Erythroblast (primary cell): ENCODE results near the gene ADCK1.
"Not testable (repeated sequence)": the region's sequence is repeated elsewhere in the genome, so short reads cannot be mapped to it uniquely, and the experiment has no call there.

Experiments
- DNase-seq, 2 experiments: peaks; one replicate each; lab custom pipeline; 2025; lab: John Stamatoyannopoulos, UW
- GATA1 ChIP-seq: IDR thresholded peaks from 2 replicates; pipeline ENCODE4 v1.6.1; 2011; ENCODE audit warnings: low read depth, mild to moderate bottlenecking, control low read depth, low read length, moderate library complexity
- POLR2A ChIP-seq: IDR thresholded peaks from 2 replicates; pipeline ENCODE4 v1.6.1; 2011; ENCODE audit warnings: mild to moderate bottlenecking, low read length

The ADCK1 gene

GRCh38 chr14:77912754-77913556, 113.0 kb downstream of the ADCK1 start:
- DNase-seq, result peak in 1 of 2 experiments; percentile 18
- TF ChIP-seq POLR2A, result no peak
- TF ChIP-seq GATA1, result no peak

DNA sequence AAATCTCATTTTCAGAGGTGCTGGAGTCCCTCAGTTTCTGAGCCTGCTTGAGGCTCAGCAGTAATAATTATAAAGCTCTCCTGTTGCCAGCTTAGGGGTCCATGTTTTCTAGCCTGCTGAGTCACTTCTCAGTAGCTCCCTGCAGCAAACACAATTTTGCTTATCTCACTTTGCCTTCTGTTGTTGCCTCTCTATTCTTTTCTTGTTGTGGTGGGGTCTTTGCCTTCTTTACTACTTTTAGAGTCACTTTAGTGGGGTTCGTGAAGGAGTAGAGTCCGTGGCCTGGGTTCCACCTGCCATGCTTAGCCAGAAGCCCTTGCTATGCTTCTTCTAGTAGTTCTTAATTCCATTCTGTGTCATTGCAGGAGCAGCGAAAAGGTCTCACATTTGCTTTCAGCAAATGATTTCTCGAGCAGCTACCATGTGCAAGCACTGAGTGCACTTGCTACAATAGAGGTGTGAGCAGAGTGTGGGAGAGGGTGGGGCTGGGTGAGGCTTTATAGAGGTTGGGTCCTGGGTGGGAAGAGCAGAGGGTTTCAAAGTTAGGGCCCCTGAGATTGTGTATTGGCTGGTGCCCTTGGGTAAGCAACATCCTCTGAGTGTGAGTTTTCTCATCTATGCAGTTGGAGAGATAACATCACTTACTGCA, 114.3 kb downstream of the ADCK1 start:
- peak; percentile 72 to 85 for DNase-seq
- TF ChIP-seq GATA1 (no peak), POLR2A (no peak)

GRCh38 chr14:77915390-77915789, 115.5 kb downstream of the ADCK1 start:
- not testable (repeated sequence) for DNase-seq

GRCh38 chr14:77917491-77918201, 117.7 kb downstream of the ADCK1 start:
- peak; percentile 30 to 36 for DNase-seq
- no peak for TF ChIP-seq GATA1
- TF ChIP-seq POLR2A, result no peak

- DNase-seq, result peak; percentile 69 to 72
- TF ChIP-seq GATA1, result no peak
- no peak for TF ChIP-seq POLR2A
Observed at GRCh38 chr14:77918448-77918847, 118.5 kb downstream of the ADCK1 start.

DNA sequence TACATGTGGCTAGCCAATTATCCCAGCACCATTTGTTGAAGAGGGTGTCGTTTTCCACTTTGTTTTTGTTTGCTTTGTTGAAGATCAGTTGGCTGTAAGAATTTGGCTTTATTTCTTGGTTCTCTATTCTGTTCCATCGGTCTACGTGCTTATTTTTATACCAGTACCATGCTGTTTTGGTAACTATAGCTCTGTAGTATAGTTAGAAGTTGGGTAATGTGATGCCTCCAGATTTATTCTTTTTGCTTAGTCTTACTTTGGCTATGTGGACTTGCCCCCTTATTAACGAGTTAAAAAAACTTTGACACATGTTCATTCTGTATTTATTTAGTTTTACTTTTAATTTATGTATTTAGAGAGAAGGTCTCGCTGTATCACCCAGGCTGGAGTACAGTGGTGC, 120.4 kb downstream of the ADCK1 start:
- DNase-seq, result no peak
- TF ChIP-seq GATA1 (no peak), POLR2A (no peak)

DNA sequence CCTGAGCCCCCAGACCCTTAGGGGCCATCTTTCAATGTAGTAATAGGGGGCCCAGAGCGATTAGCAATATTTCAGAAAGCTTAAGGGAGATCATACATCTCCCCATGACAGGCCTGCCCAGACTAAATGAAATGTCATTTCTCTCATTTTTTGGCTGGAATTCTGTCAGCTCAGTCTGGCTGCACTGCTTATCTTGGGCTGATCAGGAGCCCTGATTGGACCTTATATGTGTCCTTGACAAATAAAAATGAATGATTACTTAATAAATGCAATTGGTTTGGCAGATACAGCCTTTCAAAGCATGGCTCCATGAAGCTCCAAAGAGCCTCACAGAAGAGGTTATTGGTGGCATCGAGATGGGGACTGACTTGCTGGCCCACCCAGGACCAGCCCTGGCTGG, 121.9 kb downstream of the ADCK1 start:
- no peak for TF ChIP-seq GATA1
- TF ChIP-seq POLR2A, result no peak
- DNase-seq, result no peak

GRCh38 chr14:77923131-77923936, 123.4 kb downstream of the ADCK1 start:
- DNase-seq, result peak; percentile 64 to 72
- TF ChIP-seq POLR2A (no peak), GATA1 (no peak)

- TF ChIP-seq GATA1, result no peak
- TF ChIP-seq POLR2A, result no peak
- DNase-seq, result no peak
Observed at GRCh38 chr14:77924141-77924948, 124.4 kb downstream of the ADCK1 start.

DNA sequence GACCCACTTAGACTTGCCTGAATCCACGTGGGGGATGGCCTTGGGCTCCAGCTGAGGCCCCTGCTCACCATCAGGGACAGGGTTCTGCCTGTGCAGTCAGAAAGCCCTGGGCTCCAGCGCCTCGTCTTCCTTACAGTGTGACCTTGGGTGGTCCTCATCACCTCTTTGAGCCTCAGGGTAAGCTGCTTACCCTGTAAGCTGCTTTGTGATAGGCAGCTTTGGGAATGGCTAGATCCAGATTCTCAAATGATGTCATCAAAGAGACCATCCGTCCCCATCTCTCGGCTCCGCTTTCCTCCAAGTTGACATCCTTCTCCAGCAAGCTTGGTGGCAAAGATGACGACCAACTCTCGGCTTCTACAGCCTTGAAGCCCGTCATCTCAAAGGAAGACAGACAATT, 127.0 kb downstream of the ADCK1 start:
- no peak for DNase-seq
- TF ChIP-seq GATA1, result no peak

DNA sequence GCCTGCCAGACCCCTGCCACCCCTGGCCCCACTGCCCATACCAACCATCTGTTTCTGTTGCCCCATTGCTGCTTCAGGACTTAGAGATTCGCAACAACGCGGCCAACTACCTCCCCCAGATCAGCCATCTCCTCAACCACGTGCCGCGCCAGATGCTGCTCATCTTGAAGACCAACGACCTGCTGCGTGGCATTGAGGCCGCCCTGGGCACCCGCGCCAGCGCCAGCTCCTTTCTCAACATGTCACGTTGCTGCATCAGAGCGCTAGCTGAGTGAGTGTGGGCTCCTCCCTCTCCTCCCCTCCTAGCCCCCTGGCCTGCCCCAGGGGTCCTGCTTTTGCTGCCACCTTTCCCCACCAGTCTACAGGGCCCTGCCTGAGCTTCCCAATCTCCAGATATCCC, 131.5 kb downstream of the ADCK1 start:
- TF ChIP-seq GATA1 (no peak), POLR2A (no peak)
- DNase-seq, result no peak

GRCh38 chr14:77936138-77936639, 136.3 kb downstream of the ADCK1 start:
- TF ChIP-seq GATA1, result no peak
- TF ChIP-seq POLR2A, result no peak
- DNase-seq, result no peak
